Hepatocyte (in vitro differentiated cells): ENCODE results near the gene CRISPLD2. TPM values are rescaled to one million over a fixed set of nuclear protein-coding genes. Genes with fewer than 3 reads are reported as not detected.

Experiments
- DNase-seq: peaks from one replicate; pipeline ENCODE4 v3.0.0-alpha.2; 2016; ENCODE audit warnings: low spot score
- H2AFZ ChIP-seq: fragments of 200-600 bp; sonication (generic); 2 replicates; pipeline ENCODE4 v1.6.0; 2016; ENCODE audit warnings: antibody characterized with exemption, mild to moderate bottlenecking
- H3K27ac ChIP-seq: fragments of 200-600 bp; sonication (generic); 2 replicates; pipeline ENCODE4 v1.5.1; 2016; ENCODE audit warnings: mild to moderate bottlenecking
- H3K27me3 ChIP-seq: fragments of 200-600 bp; sonication (generic); 2 replicates; pipeline ENCODE4 v1.6.1; 2016
- H3K36me3 ChIP-seq: fragments of 200-600 bp; sonication (generic); replicated peaks from 2 replicates; pipeline ENCODE4 v1.5.1; 2016; ENCODE audit warnings: low read depth; ENCODE audit not compliant: insufficient read depth
- H3K4me1 ChIP-seq: fragments of 200-600 bp; sonication (generic); 2 replicates; pipeline ENCODE4 v1.5.1; 2016; ENCODE audit warnings: mild to moderate bottlenecking, moderate library complexity; ENCODE audit not compliant: insufficient read depth
- H3K4me2 ChIP-seq: fragments of 200-600 bp; sonication (generic); 2 replicates; pipeline ENCODE4 v1.6.0; 2016
- H3K4me3 ChIP-seq: fragments of 200-600 bp; sonication (generic); 2 replicates; pipeline ENCODE4 v1.5.1; 2016; ENCODE audit warnings: mild to moderate bottlenecking
- H3K79me2 ChIP-seq: fragments of 200-600 bp; sonication (generic); 2 replicates; pipeline ENCODE4 v1.6.0; 2017; ENCODE audit warnings: mild to moderate bottlenecking
- H3K9me2 ChIP-seq: fragments of 200-600 bp; sonication (generic); replicated peaks from 2 replicates; pipeline ENCODE4 v1.6.0; 2017; ENCODE audit warnings: mild to moderate bottlenecking; ENCODE audit not compliant: insufficient read depth
- H3K9me3 ChIP-seq: fragments of 200-600 bp; sonication (generic); 2 replicates; pipeline ENCODE4 v1.5.1; 2016; ENCODE audit warnings: low read depth, mild to moderate bottlenecking
- H4K20me1 ChIP-seq: fragments of 200-600 bp; sonication (generic); 2 replicates; pipeline ENCODE4 v1.6.0; 2016; ENCODE audit warnings: mild to moderate bottlenecking; ENCODE audit not compliant: insufficient read depth, poor library complexity, severe bottlenecking
- CTCF ChIP-seq: fragments of 200-600 bp; sonication (generic); IDR thresholded peaks from 2 replicates; pipeline ENCODE4 v1.5.1; 2016; ENCODE audit warnings: antibody characterized with exemption, mild to moderate bottlenecking; ENCODE audit not compliant: poor library complexity
- EZH2 ChIP-seq: fragments of 200-600 bp; sonication (generic); IDR thresholded peaks from 2 replicates; pipeline ENCODE4 v1.6.1; 2016; ENCODE audit warnings: antibody characterized with exemption, mild to moderate bottlenecking, borderline replicate concordance
- EZH2phosphoT487 ChIP-seq: fragments of 200-600 bp; sonication (generic); IDR thresholded peaks from one replicate; pipeline ENCODE4 v1.6.1; 2018; ENCODE audit warnings: antibody characterized with exemption, mild to moderate bottlenecking, low read depth, moderate library complexity; ENCODE audit not compliant: unreplicated experiment, severe bottlenecking
- WGBS: methylation state at CpG from one replicate; pipeline ENCODE4 v1.1.6; 2016; ENCODE audit warnings: low lambda C conversion rate; ENCODE audit errors: missing lambda C conversion rate; 5-methylcytosine and 5-hydroxymethylcytosine counted together
- polyA plus RNA-seq: library from polyadenylated mRNA; unstranded; fragments of >200 nt; fragmentation: Nextera tagmentation; extraction: Ambion mirVana; gene quantifications from 2 replicates; pipeline ENCODE4 v1.2.1, GENCODE V29; 2016
- total RNA-seq: library from RNA; depleted of rRNA; stranded (reverse); fragments of >200 nt; gene quantifications from 2 replicates; pipeline ENCODE4 v1.2.3, GENCODE V29; 2014

Gene CRISPLD2
- total and polyA plus RNA-seq, 2 experiments from 2014 or later = 281 to 315 TPM

- no peaks in the 10 kb centered on the region for H3K27me3 ChIP-seq
- WGBS = 54% methylated on average over 8 of the region's 8 CpGs
- TF ChIP-seq CTCF (no peak), EZH2phosphoT487 (no peak), EZH2 (no peak)
- peaks cover 6% of the 10 kb centered on the region for H3K4me1 ChIP-seq
- peaks cover 52% of the 10 kb centered on the region for H3K79me2 ChIP-seq
- no peak for DNase-seq
- no peak overlapping the region for H2AFZ ChIP-seq
- H3K9me2 ChIP-seq = no peaks in the 10 kb centered on the region
- peak overlapping the region; percentile 90 for H3K4me2 ChIP-seq
- peak overlapping the region; percentile 64 for H3K4me3 ChIP-seq
- H3K9me3 ChIP-seq = no peaks in the 10 kb centered on the region
- peaks cover 10% of the 10 kb centered on the region for H4K20me1 ChIP-seq
- no peaks in the 10 kb centered on the region for H3K36me3 ChIP-seq
- peak overlapping the region; percentile 54 for H3K27ac ChIP-seq
Observed at GRCh38 chr16:84820305-84820684, 510 bp downstream of the CRISPLD2 start.

GRCh38 chr16:84820771-84821170, 986 bp downstream of the CRISPLD2 start:
- Histone ChIP-seq H3K27ac (peak overlapping the region; percentile 96), H4K20me1 (peaks cover 10% of the 10 kb centered on the region), H3K9me3 (no peaks in the 10 kb centered on the region), H3K4me3 (no peak overlapping the region), H3K36me3 (no peaks in the 10 kb centered on the region), H3K4me1 (peaks cover 6% of the 10 kb centered on the region), H3K4me2 (peak overlapping the region; percentile 90), H3K79me2 (peaks cover 57% of the 10 kb centered on the region), H3K27me3 (no peaks in the 10 kb centered on the region), H3K9me2 (no peaks in the 10 kb centered on the region), H2AFZ (no peak overlapping the region)
- TF ChIP-seq CTCF (no peak), EZH2 (no peak), EZH2phosphoT487 (no peak)
- WGBS = 59% methylated on average over 12 of the region's 12 CpGs
- no peak for DNase-seq

GRCh38 chr16:84821179-84821578, 1.4 kb downstream of the CRISPLD2 start:
- Histone ChIP-seq H4K20me1 (peaks cover 10% of the 10 kb centered on the region), H3K27me3 (no peaks in the 10 kb centered on the region), H2AFZ (no peak overlapping the region), H3K36me3 (no peaks in the 10 kb centered on the region), H3K27ac (peak overlapping the region; percentile 96), H3K9me3 (no peaks in the 10 kb centered on the region), H3K4me3 (no peak overlapping the region), H3K9me2 (no peaks in the 10 kb centered on the region), H3K4me1 (peaks cover 7% of the 10 kb centered on the region), H3K79me2 (peaks cover 60% of the 10 kb centered on the region), H3K4me2 (peak overlapping the region; percentile 90)
- DNase-seq = no peak
- 81% methylated on average over 9 of the region's 9 CpGs for WGBS
- TF ChIP-seq EZH2phosphoT487 = no peak
- TF ChIP-seq CTCF = no peak
- TF ChIP-seq EZH2 = no peak
